ENCODE data around the gene SCMH1.

- TF ChIP-seq, protein P1, sequence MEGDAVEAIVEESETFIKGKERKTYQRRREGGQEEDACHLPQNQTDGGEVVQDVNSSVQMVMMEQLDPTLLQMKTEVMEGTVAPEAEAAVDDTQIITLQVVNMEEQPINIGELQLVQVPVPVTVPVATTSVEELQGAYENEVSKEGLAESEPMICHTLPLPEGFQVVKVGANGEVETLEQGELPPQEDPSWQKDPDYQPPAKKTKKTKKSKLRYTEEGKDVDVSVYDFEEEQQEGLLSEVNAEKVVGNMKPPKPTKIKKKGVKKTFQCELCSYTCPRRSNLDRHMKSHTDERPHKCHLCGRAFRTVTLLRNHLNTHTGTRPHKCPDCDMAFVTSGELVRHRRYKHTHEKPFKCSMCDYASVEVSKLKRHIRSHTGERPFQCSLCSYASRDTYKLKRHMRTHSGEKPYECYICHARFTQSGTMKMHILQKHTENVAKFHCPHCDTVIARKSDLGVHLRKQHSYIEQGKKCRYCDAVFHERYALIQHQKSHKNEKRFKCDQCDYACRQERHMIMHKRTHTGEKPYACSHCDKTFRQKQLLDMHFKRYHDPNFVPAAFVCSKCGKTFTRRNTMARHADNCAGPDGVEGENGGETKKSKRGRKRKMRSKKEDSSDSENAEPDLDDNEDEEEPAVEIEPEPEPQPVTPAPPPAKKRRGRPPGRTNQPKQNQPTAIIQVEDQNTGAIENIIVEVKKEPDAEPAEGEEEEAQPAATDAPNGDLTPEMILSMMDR (conservative IDR thresholded peaks at IDR 0.05) = no peak
- no peak for TF ChIP-seq EZH2 (IDR thresholded peaks at IDR 0.05; ENCODE audit: low read depth)
Observed at GRCh38 chr1:41019353-41019745, 222.8 kb downstream of the SCMH1 start.
